Measurements from ENCODE around the gene SMURF1.

SMURF1 gene

DNA sequence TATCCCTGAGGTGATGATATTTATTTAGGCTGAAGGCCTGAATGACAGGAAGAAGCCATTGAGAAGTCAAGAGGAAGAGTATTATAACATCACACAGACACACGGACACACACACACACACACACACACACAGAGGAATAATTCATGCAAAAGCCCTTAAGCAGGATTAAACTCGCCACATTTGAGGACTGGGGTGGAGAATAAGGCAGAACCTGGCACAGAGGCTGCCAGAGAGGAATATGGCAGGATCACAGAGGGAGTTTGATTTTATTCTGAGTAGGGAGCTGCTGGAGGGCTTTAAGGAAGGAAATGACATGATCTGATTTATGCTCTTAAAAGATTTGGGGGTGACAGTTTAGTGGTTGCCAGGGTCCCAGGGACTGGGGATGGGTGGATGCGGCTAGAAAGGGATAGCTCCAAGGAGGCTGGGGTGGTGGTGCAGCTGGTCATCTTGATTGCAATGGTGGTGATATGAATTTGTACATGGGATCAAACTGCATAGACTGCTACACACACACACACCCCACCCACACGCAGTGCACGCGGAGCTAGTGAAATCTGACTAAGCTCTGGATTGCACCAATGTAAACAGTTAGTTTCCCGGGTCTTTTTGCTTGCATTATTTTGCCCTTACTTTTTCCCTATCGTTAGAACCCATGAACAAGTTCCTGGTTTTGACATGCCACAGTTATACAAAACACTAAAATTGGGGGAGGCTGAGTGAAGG is 11.2 kb downstream of the SMURF1 start:
- no peak for DNase-seq
- TF ChIP-seq, protein P1, sequence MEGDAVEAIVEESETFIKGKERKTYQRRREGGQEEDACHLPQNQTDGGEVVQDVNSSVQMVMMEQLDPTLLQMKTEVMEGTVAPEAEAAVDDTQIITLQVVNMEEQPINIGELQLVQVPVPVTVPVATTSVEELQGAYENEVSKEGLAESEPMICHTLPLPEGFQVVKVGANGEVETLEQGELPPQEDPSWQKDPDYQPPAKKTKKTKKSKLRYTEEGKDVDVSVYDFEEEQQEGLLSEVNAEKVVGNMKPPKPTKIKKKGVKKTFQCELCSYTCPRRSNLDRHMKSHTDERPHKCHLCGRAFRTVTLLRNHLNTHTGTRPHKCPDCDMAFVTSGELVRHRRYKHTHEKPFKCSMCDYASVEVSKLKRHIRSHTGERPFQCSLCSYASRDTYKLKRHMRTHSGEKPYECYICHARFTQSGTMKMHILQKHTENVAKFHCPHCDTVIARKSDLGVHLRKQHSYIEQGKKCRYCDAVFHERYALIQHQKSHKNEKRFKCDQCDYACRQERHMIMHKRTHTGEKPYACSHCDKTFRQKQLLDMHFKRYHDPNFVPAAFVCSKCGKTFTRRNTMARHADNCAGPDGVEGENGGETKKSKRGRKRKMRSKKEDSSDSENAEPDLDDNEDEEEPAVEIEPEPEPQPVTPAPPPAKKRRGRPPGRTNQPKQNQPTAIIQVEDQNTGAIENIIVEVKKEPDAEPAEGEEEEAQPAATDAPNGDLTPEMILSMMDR (IDR thresholded peaks at IDR 0.05), result no peak
- H3K4me1 Mint-ChIP-seq, result peaks cover 19% of the 10 kb centered on the region
- peaks cover 3% of the 10 kb centered on the region for H3K9me3 Mint-ChIP-seq
- H3K27me3 Mint-ChIP-seq (ENCODE audit: low read depth, poor library complexity), result peaks cover 3% of the 10 kb centered on the region
- H3K27ac Mint-ChIP-seq, result no peak overlapping the region
- H3K4me3 Mint-ChIP-seq, result no peak overlapping the region
- H3K36me3 Mint-ChIP-seq (ENCODE audit: low read depth), result peaks cover 15% of the 10 kb centered on the region

DNA sequence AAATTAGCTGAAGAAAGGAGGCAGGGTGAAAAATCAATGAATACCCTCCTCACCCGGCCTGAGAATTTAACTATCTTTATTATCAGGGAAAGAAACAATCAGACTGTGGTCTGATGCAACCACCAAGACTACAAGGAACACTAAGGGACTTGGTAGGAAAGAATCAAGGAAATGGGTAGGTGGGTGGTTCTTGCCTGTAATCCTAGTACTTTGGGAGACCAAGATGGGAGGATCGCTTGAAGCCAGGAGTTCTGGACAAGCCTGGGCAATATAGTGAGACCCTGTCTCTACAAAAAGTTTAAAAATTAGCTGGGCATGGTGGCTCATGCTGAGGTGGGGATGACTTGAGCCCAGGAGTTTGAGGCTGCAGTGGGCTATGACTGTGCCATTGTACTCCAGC is 12.6 kb downstream of the SMURF1 start:
- Mint-ChIP-seq H3K27me3 (ENCODE audit: low read depth, poor library complexity) (peaks cover 3% of the 10 kb centered on the region), H3K4me3 (no peak overlapping the region), H3K27ac (peak overlapping the region; percentile 83), H3K36me3 (ENCODE audit: low read depth) (peaks cover 22% of the 10 kb centered on the region), H3K9me3 (peaks cover 3% of the 10 kb centered on the region), H3K4me1 (peaks cover 10% of the 10 kb centered on the region)
- TF ChIP-seq, protein P1 (IDR thresholded peaks at IDR 0.05), result no peak
- DNase-seq, result no peak

DNA sequence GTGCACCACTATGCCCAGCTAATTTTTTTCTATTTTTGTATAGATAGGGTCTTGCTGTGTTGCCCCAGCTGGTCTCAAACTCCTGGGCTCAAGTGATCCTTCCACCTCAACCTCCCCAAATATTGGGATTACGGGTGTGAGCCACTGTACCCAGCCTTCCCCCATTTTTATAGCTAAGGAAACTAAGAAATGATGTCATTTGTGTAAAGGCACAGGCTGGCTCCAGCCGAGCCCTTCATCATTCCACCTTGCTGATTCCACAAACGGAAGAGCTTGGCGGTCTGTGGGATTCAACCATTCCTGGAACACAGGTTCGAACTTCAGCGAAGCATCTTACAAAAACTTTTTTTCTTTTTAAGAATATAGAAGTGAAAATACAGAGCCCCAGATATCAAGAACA is 14.4 kb downstream of the SMURF1 start:
- TF ChIP-seq, protein P1 (IDR thresholded peaks at IDR 0.05), result no peak
- DNase-seq, result no peak
- Mint-ChIP-seq H3K4me3 (no peak overlapping the region), H3K4me1 (peaks cover 16% of the 10 kb centered on the region), H3K9me3 (peaks cover 3% of the 10 kb centered on the region), H3K27me3 (ENCODE audit: low read depth, poor library complexity) (peaks cover 3% of the 10 kb centered on the region), H3K36me3 (ENCODE audit: low read depth) (peaks cover 22% of the 10 kb centered on the region), H3K27ac (no peak overlapping the region)

DNA sequence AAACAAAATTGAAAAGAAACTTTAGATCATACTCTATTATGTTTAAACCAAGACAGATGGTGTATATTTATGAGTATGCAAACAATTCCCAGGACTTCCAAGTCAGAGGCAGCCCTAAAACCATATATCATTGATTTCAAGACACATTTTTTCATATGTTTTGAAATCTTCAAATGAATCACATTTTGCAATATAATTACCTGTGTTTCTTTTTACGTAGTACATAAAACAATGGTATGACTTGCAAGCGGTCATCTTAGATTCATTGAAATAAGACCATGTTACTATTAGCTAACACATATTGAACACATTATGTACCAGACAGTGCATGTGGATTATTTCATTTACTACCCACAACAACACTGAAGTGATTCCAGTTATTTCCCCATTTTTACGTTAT is 14.9 kb downstream of the SMURF1 start:
- no peak overlapping the region for H3K27ac Mint-ChIP-seq
- TF ChIP-seq, protein P1 (IDR thresholded peaks at IDR 0.05), result no peak
- H3K4me1 Mint-ChIP-seq, result peaks cover 16% of the 10 kb centered on the region
- H3K36me3 Mint-ChIP-seq (ENCODE audit: low read depth), result peaks cover 22% of the 10 kb centered on the region
- H3K27me3 Mint-ChIP-seq (ENCODE audit: low read depth, poor library complexity), result peaks cover 3% of the 10 kb centered on the region
- H3K4me3 Mint-ChIP-seq, result no peak overlapping the region
- H3K9me3 Mint-ChIP-seq, result peaks cover 3% of the 10 kb centered on the region
- DNase-seq, result no peak

DNA sequence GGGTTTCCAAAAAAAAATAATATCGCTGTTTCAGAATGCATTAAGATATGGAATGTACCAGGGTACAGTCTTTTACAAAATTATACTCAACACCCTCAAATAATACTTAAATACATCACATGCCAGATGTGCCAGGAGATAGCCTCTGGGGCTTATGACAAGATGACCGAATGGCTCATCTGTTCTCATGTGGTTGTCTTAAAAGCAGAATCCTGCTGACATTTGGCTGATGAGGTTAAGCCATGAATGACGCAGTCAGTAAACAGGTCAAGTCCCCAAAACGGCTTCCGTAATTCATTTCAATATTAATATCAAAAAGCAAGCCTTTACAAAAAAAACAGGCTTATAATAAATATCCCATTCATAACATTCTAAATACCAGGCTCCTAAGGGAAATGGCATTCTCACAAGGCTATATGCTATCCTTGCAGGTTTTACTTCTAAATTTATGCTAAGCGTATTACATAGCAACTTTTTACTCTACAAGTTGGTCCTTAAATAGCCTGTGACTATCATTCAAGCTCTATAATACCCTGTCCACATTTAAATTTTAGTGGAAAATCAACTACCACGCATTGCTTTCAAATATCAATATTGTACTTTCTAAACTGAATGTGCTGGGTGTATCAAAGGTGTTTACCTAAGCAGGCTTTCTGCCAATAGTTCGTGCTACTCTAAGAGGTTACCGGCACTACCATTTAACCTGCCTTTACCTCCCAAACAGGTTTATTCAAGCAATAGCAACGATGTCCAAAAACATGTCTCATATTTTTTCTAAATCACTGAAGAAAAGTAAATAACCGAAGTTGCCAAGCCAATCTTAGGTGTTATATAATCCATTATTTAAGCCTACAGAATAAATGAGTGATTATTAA is 15.6 kb downstream of the SMURF1 start:
- Mint-ChIP-seq H3K27ac (no peak overlapping the region), H3K4me1 (peaks cover 16% of the 10 kb centered on the region)

More for the DNA sequence above, 15.6 kb downstream of the SMURF1 start:
- Mint-ChIP-seq H3K4me3 (no peak overlapping the region), H3K9me3 (no peaks in the 10 kb centered on the region), H3K36me3 (ENCODE audit: low read depth) (peaks cover 17% of the 10 kb centered on the region), H3K27me3 (ENCODE audit: low read depth, poor library complexity) (peaks cover 3% of the 10 kb centered on the region)
- TF ChIP-seq, protein P1 (IDR thresholded peaks at IDR 0.05), result no peak
- no peak for DNase-seq
